Vagina (tissue), 2 donors: Measurements from ENCODE around the gene PRG2. TPM values are rescaled to one million over a fixed set of nuclear protein-coding genes. Genes with fewer than 3 reads are reported as not detected.

Experiments used
- DNase-seq, 2 donors: peaks; one replicate each; pipeline ENCODE4 v3.0.0-alpha.2; 2017; ENCODE audit errors: extremely low spot score in 2 of 2
- H3K27ac ChIP-seq: fragments of 200-600 bp; sonication (generic); one replicate; pipeline ENCODE4 v1.5.1; 2019
- H3K27me3 ChIP-seq: fragments of 200-600 bp; sonication (generic); one replicate; pipeline ENCODE4 v1.5.1; 2019
- H3K36me3 ChIP-seq, 2 donors: fragments of 200-600 bp; sonication (generic); one replicate each; pipeline ENCODE4 v1.5.1; 2017 to 2019
- H3K4me1 ChIP-seq: fragments of 200-600 bp; sonication (generic); one replicate; pipeline ENCODE4 v1.5.1; 2019
- H3K4me3 ChIP-seq, 2 donors: fragments of 200-600 bp; sonication (generic); 1 replicate in 1 of 2; 2 replicates in 1 of 2; pipeline ENCODE4 v1.5.1; 2016 to 2019
- H3K9me3 ChIP-seq: fragments of 200-600 bp; sonication (generic); one replicate; pipeline ENCODE4 v1.5.1; 2019
- POLR2A ChIP-seq, 2 donors: fragments of 450-650 bp; IDR thresholded peaks; one replicate each; pipeline ENCODE4 v1.6.1; 2017; ENCODE audit warnings: antibody characterized with exemption in 2 of 2, mild to moderate bottlenecking in 2 of 2, moderate library complexity in 2 of 2
- POLR2AphosphoS5 ChIP-seq, 2 donors: sonication (generic); formaldehyde crosslinking; IDR thresholded peaks; one replicate each; pipeline ENCODE4 v1.9.0; 2017; ENCODE audit warnings: antibody characterized with exemption in 2 of 2, mild to moderate bottlenecking in 2 of 2, low read depth in 1 of 2; ENCODE audit not compliant: insufficient read depth in 1 of 2
- intact Hi-C: fragments of 100-400 bp; cut with DNase I; formaldehyde crosslinking; loops from one replicate; pipeline ENCODE4 v1.15.1; 2023
- total RNA-seq: library from RNA; depleted of rRNA; stranded (reverse); fragments of >200 nt; gene quantifications from one replicate; pipeline ENCODE4 v1.2.3, GENCODE V29; 2016
- TF ChIP-seq, protein P1 (sequence below), 3 experiments: fragments of 450-650 bp in 2 of 3; fragments of 200-600 bp in 1 of 3; sonication (generic) in 1 of 3; IDR thresholded peaks; one replicate each; pipeline ENCODE4 v1.5.1; 2017 to 2019; ENCODE audit warnings: antibody characterized with exemption in 3 of 3, mild to moderate bottlenecking in 2 of 3, moderate library complexity in 2 of 3

The PRG2 gene
- total RNA-seq, 1 donor from 2014 or later: not detected

DNA sequence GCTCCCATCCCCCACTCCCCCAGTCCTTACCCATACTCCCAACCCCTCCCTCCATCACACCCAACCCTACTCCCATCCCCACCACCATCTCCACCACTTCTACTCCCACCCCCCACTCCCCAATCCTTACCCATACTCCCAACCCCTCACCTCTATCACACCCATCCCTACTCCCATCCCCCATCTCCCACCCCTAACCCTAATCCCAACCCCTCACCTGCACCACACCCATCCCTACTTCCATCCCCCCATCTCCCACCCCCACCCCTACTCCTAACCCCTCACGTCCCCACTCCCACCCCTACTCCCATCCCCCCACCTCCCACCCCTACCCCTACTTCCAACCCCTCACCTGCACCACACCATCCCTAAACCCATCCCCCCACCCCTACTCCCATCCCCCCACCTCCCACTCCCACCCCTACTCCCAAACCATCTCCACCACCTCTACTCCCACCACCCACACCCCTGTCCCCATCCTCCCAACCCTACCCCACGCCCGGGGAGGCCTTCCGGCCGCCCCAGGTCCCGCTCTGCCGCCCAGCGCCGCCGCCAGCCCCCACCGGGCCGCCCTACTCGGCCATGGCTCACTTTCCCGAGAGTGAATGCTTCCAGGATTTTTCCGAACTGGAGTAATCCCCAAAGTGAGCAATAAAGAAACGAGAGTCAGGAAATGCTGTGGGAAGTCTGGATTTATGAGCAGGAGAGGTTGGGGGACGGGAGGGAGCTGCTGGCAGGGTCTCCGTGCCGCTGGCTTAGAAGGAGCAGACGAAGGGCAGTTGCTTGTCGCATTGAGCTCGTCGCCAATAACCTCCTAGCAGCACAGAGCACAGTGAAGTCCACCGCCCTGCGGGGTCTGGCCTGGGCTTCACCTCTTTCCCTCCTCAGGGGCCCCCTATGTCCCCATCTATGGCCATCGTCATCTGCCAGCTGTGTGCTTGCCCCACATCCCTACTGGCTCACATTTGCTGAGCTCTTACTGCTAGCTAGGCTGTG, 14.1 kb downstream of the PRG2 start:
- H3K36me3 ChIP-seq: no peaks in the 10 kb centered on the region
- no peaks in the 10 kb centered on the region for H3K4me1 ChIP-seq
- H3K9me3 ChIP-seq: no peaks in the 10 kb centered on the region
- H3K27ac ChIP-seq: no peak overlapping the region
- DNase-seq: no peak
- TF ChIP-seq, protein P1, sequence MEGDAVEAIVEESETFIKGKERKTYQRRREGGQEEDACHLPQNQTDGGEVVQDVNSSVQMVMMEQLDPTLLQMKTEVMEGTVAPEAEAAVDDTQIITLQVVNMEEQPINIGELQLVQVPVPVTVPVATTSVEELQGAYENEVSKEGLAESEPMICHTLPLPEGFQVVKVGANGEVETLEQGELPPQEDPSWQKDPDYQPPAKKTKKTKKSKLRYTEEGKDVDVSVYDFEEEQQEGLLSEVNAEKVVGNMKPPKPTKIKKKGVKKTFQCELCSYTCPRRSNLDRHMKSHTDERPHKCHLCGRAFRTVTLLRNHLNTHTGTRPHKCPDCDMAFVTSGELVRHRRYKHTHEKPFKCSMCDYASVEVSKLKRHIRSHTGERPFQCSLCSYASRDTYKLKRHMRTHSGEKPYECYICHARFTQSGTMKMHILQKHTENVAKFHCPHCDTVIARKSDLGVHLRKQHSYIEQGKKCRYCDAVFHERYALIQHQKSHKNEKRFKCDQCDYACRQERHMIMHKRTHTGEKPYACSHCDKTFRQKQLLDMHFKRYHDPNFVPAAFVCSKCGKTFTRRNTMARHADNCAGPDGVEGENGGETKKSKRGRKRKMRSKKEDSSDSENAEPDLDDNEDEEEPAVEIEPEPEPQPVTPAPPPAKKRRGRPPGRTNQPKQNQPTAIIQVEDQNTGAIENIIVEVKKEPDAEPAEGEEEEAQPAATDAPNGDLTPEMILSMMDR (IDR thresholded peaks at IDR 0.05): no peak
- TF ChIP-seq POLR2AphosphoS5 (IDR thresholded peaks at IDR 0.05; ENCODE audit: insufficient read depth in 1 of 2, low read depth in 1 of 2): no peak
- no peak for TF ChIP-seq POLR2A (IDR thresholded peaks at IDR 0.05)
- no peaks in the 10 kb centered on the region for H3K27me3 ChIP-seq
- intact Hi-C loops: no loop called here
- H3K4me3 ChIP-seq: no peak overlapping the region

DNA sequence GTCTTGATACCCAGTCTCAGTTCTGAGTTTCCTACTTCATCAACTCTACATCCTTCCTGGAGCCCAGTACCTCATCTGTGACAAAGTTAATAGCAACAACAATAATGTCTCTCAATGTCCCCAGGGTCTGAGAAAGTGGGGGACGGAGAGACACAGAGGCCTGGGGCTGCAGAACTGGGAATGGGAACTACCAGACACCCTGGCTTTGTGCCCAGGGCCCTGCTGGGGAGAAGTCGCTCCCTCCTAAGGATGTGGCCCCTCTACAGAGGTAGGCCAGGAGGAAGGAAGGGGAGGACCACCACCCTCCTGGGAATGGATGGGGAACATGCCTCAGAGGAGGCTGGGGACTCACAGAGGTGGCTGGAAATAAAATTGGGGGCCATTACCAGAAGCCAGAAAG, 15.0 kb downstream of the PRG2 start:
- intact Hi-C loops: no loop called here

DNA sequence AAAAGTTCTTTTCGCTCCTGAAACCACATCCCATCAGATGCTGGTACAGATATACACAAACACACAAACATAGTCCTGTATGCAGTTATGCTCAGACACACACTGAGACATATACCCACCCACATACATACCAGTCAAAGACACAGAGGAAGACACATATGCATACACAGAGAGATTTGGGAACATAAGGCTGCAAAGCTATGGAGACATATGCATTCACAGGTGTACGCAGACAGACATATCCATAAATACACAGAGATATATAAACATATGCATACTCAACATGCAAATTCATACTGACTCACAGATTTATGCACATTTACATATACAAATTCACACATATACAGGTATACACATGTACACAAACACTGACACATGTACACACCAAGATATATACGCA, 15.5 kb downstream of the PRG2 start:
- Histone ChIP-seq H3K27me3 (no peaks in the 10 kb centered on the region), H3K36me3 (no peaks in the 10 kb centered on the region), H3K4me3 (no peak overlapping the region), H3K4me1 (no peaks in the 10 kb centered on the region), H3K9me3 (no peaks in the 10 kb centered on the region), H3K27ac (no peak overlapping the region)
- intact Hi-C loops: no loop called here
- no peak for DNase-seq
- TF ChIP-seq POLR2A (IDR thresholded peaks at IDR 0.05) (no peak), POLR2AphosphoS5 (IDR thresholded peaks at IDR 0.05; ENCODE audit: insufficient read depth in 1 of 2, low read depth in 1 of 2) (no peak)
- TF ChIP-seq, protein P1 (IDR thresholded peaks at IDR 0.05): no peak

More for the DNA sequence above, 15.0 kb downstream of the PRG2 start:
- Histone ChIP-seq H3K27me3 (no peaks in the 10 kb centered on the region), H3K9me3 (no peaks in the 10 kb centered on the region), H3K4me3 (no peak overlapping the region), H3K4me1 (no peaks in the 10 kb centered on the region), H3K27ac (no peak overlapping the region), H3K36me3 (no peaks in the 10 kb centered on the region)
- TF ChIP-seq POLR2A (IDR thresholded peaks at IDR 0.05): no peak
- no peak for TF ChIP-seq POLR2AphosphoS5 (IDR thresholded peaks at IDR 0.05; ENCODE audit: insufficient read depth in 1 of 2, low read depth in 1 of 2)
- TF ChIP-seq, protein P1 (IDR thresholded peaks at IDR 0.05): no peak
- no peak for DNase-seq

DNA sequence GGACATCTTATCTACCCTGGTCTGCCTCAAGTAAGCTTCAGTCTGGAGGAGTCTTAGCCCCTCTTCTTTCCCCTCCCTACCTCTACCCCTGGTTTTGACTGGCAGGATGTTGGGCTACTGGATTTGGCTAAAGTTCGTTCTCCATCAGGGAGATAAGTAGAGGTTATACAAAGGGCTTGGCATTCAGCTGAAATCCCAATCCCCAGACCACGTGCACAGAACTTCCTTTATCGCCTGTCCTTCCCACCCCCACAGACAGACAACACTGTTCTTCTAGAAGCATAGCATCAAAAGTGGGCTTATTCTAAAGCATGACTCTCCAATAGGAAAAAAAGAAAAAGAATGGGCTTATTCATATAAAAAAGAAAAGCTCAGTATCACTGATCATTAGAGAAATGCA, 17.3 kb downstream of the PRG2 start:
- H3K27ac ChIP-seq: no peak overlapping the region
- no peaks in the 10 kb centered on the region for H3K9me3 ChIP-seq
- TF ChIP-seq, protein P1 (IDR thresholded peaks at IDR 0.05): no peak
- TF ChIP-seq POLR2A (IDR thresholded peaks at IDR 0.05): no peak
- no peak for TF ChIP-seq POLR2AphosphoS5 (IDR thresholded peaks at IDR 0.05; ENCODE audit: insufficient read depth in 1 of 2, low read depth in 1 of 2)
- no peaks in the 10 kb centered on the region for H3K4me1 ChIP-seq
- no peaks in the 10 kb centered on the region for H3K27me3 ChIP-seq
- H3K4me3 ChIP-seq: no peak overlapping the region
- intact Hi-C loops: no loop called here
- no peaks in the 10 kb centered on the region for H3K36me3 ChIP-seq
- no peak for DNase-seq

DNA sequence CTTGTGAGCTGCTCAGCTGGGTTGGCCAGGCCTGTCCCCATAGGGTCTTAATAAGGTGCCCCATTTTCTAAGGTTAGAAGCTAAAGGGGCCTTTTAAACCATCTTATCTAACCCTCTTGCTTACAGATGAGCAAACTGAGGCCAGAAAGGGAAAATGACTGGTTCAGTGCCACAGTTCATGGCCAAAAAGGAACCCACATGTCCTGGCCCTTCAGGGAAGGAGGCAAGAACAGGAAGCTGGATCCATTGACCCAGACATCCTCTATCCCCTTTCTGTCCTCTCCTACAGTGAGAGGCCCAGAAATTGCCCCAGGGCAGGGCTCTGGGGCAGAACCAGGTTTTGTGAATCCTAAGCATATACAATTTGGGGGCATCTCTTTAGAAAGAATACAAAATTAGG, 19.5 kb downstream of the PRG2 start:
- no peak overlapping the region for H3K4me3 ChIP-seq
- no peaks in the 10 kb centered on the region for H3K36me3 ChIP-seq
- intact Hi-C loops: no loop called here
- DNase-seq: no peak
- H3K9me3 ChIP-seq: no peaks in the 10 kb centered on the region
- TF ChIP-seq POLR2A (IDR thresholded peaks at IDR 0.05) (no peak), POLR2AphosphoS5 (IDR thresholded peaks at IDR 0.05; ENCODE audit: insufficient read depth in 1 of 2, low read depth in 1 of 2) (no peak)
- TF ChIP-seq, protein P1 (IDR thresholded peaks at IDR 0.05): no peak
- no peaks in the 10 kb centered on the region for H3K4me1 ChIP-seq
- H3K27ac ChIP-seq: no peak overlapping the region
- H3K27me3 ChIP-seq: no peaks in the 10 kb centered on the region
